CD4-positive, alpha-beta memory T cell (primary cell): ENCODE measurements around the gene MINDY4B. TPM values are rescaled to one million over a fixed set of nuclear protein-coding genes. Genes with fewer than 3 reads are reported as not detected.
A peak's percentile ranks its signal among the peaks of the same experiment; 100 is the strongest.

Experiments used
- CTCF ChIA-PET: fragments of 350-600 bp; sonication (Branson Sonifier 250); formaldehyde crosslinking; loops from one replicate; lab custom pipeline; 2021; ENCODE audit warnings: inconsistent platforms; ENCODE audit not compliant: partially characterized antibody; lab: Charles Lee
- POLR2A ChIA-PET: fragments of 350-600 bp; sonication (Branson Sonifier 250); formaldehyde crosslinking; loops from one replicate; lab custom pipeline; 2021; ENCODE audit not compliant: partially characterized antibody; lab: Charles Lee
- DNase-seq, 5 donors: peaks; one replicate each; pipeline versions ENCODE4 v3.0.0 to v3.0.0-alpha.2; 2020 to 2022; ENCODE audit warnings: mixed read lengths in 1 of 5
- H3K27ac ChIP-seq: one replicate; pipeline ENCODE4 v1.7.0; 2013; ENCODE audit warnings: low read depth, low read length
- H3K27me3 ChIP-seq: 2 replicates; pipeline ENCODE4 v1.7.0; 2013; ENCODE audit warnings: mild to moderate bottlenecking, low read length, moderate library complexity; ENCODE audit not compliant: insufficient read depth
- H3K36me3 ChIP-seq: 2 replicates; pipeline ENCODE4 v1.7.0; 2013; ENCODE audit warnings: mild to moderate bottlenecking, low read length, moderate library complexity; ENCODE audit not compliant: insufficient read depth
- H3K4me1 ChIP-seq: 2 replicates; pipeline ENCODE4 v1.7.0; 2013; ENCODE audit warnings: mild to moderate bottlenecking, low read length, moderate library complexity; ENCODE audit not compliant: insufficient read depth
- H3K4me3 ChIP-seq, 2 donors: one replicate each; pipeline ENCODE4 v1.7.0; 2013; ENCODE audit warnings: low read length in 2 of 2, mild to moderate bottlenecking in 1 of 2
- H3K9me3 ChIP-seq, 2 donors: one replicate each; pipeline ENCODE4 v1.7.0; 2013; ENCODE audit warnings: low read length in 2 of 2, control low read depth in 1 of 2; ENCODE audit not compliant: control insufficient read depth in 1 of 2
- H3K27ac Mint-ChIP-seq, 7 donors: one replicate each; pipeline ENCODE4 v1.8.0; 2020 to 2021; ENCODE audit warnings: mixed read lengths in 7 of 7, mild to moderate bottlenecking in 6 of 7, inconsistent platforms in 3 of 7, moderate library complexity in 3 of 7
- H3K27me3 Mint-ChIP-seq, 2 donors: one replicate each; pipeline ENCODE4 v1.8.0; 2020 to 2021; ENCODE audit warnings: mixed read lengths in 2 of 2
- H3K36me3 Mint-ChIP-seq, 2 donors: one replicate each; pipeline ENCODE4 v1.8.0; 2020 to 2021; ENCODE audit warnings: mixed read lengths in 2 of 2, inconsistent platforms in 1 of 2, mild to moderate bottlenecking in 1 of 2
- H3K4me1 Mint-ChIP-seq, 4 donors: one replicate each; pipeline ENCODE4 v1.8.0; 2020 to 2021; ENCODE audit warnings: mixed read lengths in 4 of 4, mild to moderate bottlenecking in 1 of 4
- H3K4me3 Mint-ChIP-seq, 8 donors: one replicate each; pipeline ENCODE4 v1.8.0; 2020 to 2021; ENCODE audit warnings: mixed read lengths in 8 of 8, mild to moderate bottlenecking in 7 of 8, moderate library complexity in 6 of 8, inconsistent platforms in 3 of 8
- H3K9me3 Mint-ChIP-seq, 8 donors: one replicate each; pipeline ENCODE4 v1.8.0; 2020 to 2021; ENCODE audit warnings: mixed read lengths in 8 of 8, mild to moderate bottlenecking in 5 of 8, inconsistent platforms in 3 of 8, moderate library complexity in 1 of 8
- intact Hi-C: fragments of 100-400 bp; cut with micrococcal nuclease; formaldehyde crosslinking; loops from one replicate; pipeline ENCODE4 v1.15.1; 2023
- polyA plus RNA-seq, 2 donors: library from polyadenylated mRNA; unstranded; fragments of 300-500 nt; fragmentation: Illumina TruSeq; gene quantifications; one replicate each; pipeline ENCODE4 v1.2.3, GENCODE V29; 2021
- total RNA-seq, 2 experiments: library from RNA; stranded (reverse); gene quantifications; one replicate each; pipeline ENCODE4 v1.2.3, GENCODE V29; 2021

Gene MINDY4B
- total and polyA plus RNA-seq, 4 experiments from 2014 or later, result not detected

- Histone ChIP-seq H3K27ac (no peak overlapping the region), H3K4me3 (no peak overlapping the region), H3K9me3 (no peaks in the 10 kb centered on the region), H3K4me1 (no peaks in the 10 kb centered on the region), H3K36me3 (no peaks in the 10 kb centered on the region), H3K27me3 (no peaks in the 10 kb centered on the region)
- no peak for DNase-seq
- ChIA-PET POLR2A (interaction anchor here (1.4 kb wide), 1 partner anchor 67 kb away, joined by 5 read pairs; the partner anchor contains the start of gene SIAH2), CTCF (interaction anchor here (1.9 kb wide), 1 partner anchor 43 kb away, joined by 6 read pairs; no protein-coding TSS in a partner anchor)
- H3K27ac Mint-ChIP-seq, result no peak overlapping the region
- intact Hi-C loops, result no loop called here
- H3K36me3 Mint-ChIP-seq, result no peaks in the 10 kb centered on the region
- H3K27me3 Mint-ChIP-seq, result peaks cover 3 to 12% of the 10 kb centered on the region in 2 donors
- H3K4me3 Mint-ChIP-seq, result no peak overlapping the region
- H3K9me3 Mint-ChIP-seq, result no peaks in the 10 kb centered on the region
- H3K4me1 Mint-ChIP-seq, result peaks cover 0 to 1% (median 0%) of the 10 kb centered on the region in 4 donors
Observed at GRCh38 chr3:150830745-150831144, 74.5 kb downstream of the MINDY4B start.

DNA sequence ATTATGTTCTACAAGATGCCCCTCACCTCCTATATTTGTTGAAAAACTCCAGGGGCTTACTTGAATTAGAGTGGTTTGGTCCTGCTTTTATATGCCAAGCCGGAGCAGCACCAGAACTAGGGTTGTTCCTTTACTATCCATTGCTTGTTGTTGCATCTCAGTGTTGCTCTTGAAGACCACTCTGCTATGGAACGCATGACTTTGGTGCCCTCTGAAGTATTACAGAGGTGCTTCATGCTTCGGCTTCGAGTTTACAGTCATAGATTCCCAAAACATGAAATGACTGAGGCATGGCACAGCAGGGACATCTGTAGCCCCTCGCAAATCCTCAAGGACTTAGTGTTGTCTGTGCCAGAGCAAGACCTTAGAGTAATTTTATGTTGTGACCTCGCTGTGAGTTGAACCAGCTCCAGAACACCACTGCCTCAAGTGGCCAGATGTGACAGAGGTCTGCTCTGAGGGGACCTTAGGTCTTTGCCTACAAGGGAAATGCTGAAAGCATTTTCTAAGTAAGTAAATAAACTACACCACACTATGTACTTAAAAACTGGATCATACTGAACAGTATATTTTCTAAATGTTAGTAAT, 75.1 kb downstream of the MINDY4B start:
- POLR2A ChIA-PET, result interaction anchor here (1.4 kb wide), 1 partner anchor 67 kb away, joined by 5 read pairs; the partner anchor contains the start of gene SIAH2
- H3K9me3 Mint-ChIP-seq, result no peaks in the 10 kb centered on the region
- H3K27me3 Mint-ChIP-seq, result peaks cover 3 to 12% of the 10 kb centered on the region in 2 donors
- H3K27ac Mint-ChIP-seq, result no peak overlapping the region
- Histone ChIP-seq H3K4me3 (no peak overlapping the region), H3K4me1 (no peaks in the 10 kb centered on the region), H3K27ac (no peak overlapping the region), H3K36me3 (no peaks in the 10 kb centered on the region), H3K27me3 (no peaks in the 10 kb centered on the region), H3K9me3 (no peaks in the 10 kb centered on the region)
- peak in 1 of 5 donors; percentile 7 for DNase-seq
- no peak overlapping the region for H3K4me3 Mint-ChIP-seq
- CTCF ChIA-PET, result interaction anchor here (1.9 kb wide), 1 partner anchor 42 kb away, joined by 6 read pairs; no protein-coding TSS in a partner anchor
- no peaks in the 10 kb centered on the region for H3K36me3 Mint-ChIP-seq
- H3K4me1 Mint-ChIP-seq, result peaks cover 0 to 1% (median 0%) of the 10 kb centered on the region in 4 donors
- intact Hi-C loops, result no loop called here

- Histone ChIP-seq H3K4me1 (no peaks in the 10 kb centered on the region), H3K27me3 (no peaks in the 10 kb centered on the region), H3K4me3 (no peak overlapping the region), H3K36me3 (no peaks in the 10 kb centered on the region), H3K9me3 (no peaks in the 10 kb centered on the region), H3K27ac (no peak overlapping the region)
- no peak for DNase-seq
- no peak overlapping the region for H3K27ac Mint-ChIP-seq
- ChIA-PET CTCF (no interaction called here), POLR2A (no interaction called here)
- peaks cover 3 to 12% of the 10 kb centered on the region in 2 donors for H3K27me3 Mint-ChIP-seq
- no peaks in the 10 kb centered on the region for H3K9me3 Mint-ChIP-seq
- no peak overlapping the region for H3K4me3 Mint-ChIP-seq
- no peaks in the 10 kb centered on the region for H3K4me1 Mint-ChIP-seq
- intact Hi-C loops, result no loop called here
- no peaks in the 10 kb centered on the region for H3K36me3 Mint-ChIP-seq
Observed at GRCh38 chr3:150829408-150829807, 75.8 kb downstream of the MINDY4B start.

DNA sequence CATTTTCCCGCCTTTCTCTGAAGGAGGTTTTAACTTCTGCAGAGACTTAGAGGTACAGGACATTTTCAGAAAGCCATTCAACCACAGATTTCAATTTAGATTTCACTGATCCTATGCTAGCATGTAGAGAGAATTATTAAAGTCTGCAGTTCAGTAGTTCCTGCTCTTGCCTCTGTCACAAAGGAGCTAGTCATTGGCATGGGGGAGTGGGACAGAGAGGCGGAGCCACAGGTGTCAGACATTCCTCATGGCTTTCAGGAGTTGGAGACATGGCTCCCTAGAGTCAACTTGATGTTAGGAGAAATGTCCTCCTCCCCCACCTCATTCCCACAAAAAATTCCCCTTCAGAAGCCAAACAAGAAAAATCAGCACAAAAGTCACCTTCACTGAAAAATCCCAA, 76.2 kb downstream of the MINDY4B start:
- H3K4me1 Mint-ChIP-seq, result no peaks in the 10 kb centered on the region
- H3K9me3 ChIP-seq, result no peaks in the 10 kb centered on the region
- ChIA-PET CTCF (no interaction called here), POLR2A (no interaction called here)
- no peaks in the 10 kb centered on the region for H3K27me3 ChIP-seq
- no peak overlapping the region for H3K27ac Mint-ChIP-seq
- DNase-seq, result no peak
- no peak overlapping the region for H3K4me3 Mint-ChIP-seq
- no peaks in the 10 kb centered on the region for H3K9me3 Mint-ChIP-seq
- intact Hi-C loops, result no loop called here
- H3K4me1 ChIP-seq, result no peaks in the 10 kb centered on the region
- peaks cover 3 to 12% of the 10 kb centered on the region in 2 donors for H3K27me3 Mint-ChIP-seq
- H3K27ac ChIP-seq, result no peak overlapping the region
- no peaks in the 10 kb centered on the region for H3K36me3 Mint-ChIP-seq
- no peaks in the 10 kb centered on the region for H3K36me3 ChIP-seq
- H3K4me3 ChIP-seq, result no peak overlapping the region

DNA sequence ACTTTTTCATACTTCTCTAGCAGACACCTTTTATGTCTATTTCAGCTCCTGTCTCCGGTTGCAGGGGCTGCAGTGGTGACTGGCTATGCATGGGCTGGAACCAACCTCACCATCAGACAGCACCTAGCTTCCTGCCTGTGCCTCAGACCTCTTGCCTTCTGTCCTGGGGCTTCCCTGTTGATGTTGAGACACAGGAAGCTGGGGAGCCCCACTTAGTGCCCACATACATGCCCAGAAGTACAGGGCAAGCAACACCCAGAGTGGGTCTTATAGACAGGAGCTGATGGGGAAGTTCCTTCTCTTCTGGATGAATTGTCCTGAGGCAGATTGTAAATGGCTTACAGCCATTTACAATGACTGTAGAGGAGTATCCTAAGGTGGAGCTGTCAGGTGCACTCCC, 77.0 kb downstream of the MINDY4B start:
- Mint-ChIP-seq H3K27ac (no peak overlapping the region), H3K27me3 (peaks cover 6 to 12% of the 10 kb centered on the region in 2 donors), H3K9me3 (no peaks in the 10 kb centered on the region), H3K4me3 (no peak overlapping the region), H3K36me3 (no peaks in the 10 kb centered on the region), H3K4me1 (no peaks in the 10 kb centered on the region)
- Histone ChIP-seq H3K27me3 (no peaks in the 10 kb centered on the region), H3K36me3 (no peaks in the 10 kb centered on the region), H3K4me3 (no peak overlapping the region), H3K9me3 (no peaks in the 10 kb centered on the region), H3K27ac (no peak overlapping the region), H3K4me1 (no peaks in the 10 kb centered on the region)
- intact Hi-C loops, result no loop called here
- ChIA-PET POLR2A (no interaction called here), CTCF (interaction anchor here (0.5 to 4.4 kb wide), 2 partner anchors 41 to 244 kb away, joined by 3 to 16 read pairs; no protein-coding TSS in a partner anchor)
- DNase-seq, result no peak

DNA sequence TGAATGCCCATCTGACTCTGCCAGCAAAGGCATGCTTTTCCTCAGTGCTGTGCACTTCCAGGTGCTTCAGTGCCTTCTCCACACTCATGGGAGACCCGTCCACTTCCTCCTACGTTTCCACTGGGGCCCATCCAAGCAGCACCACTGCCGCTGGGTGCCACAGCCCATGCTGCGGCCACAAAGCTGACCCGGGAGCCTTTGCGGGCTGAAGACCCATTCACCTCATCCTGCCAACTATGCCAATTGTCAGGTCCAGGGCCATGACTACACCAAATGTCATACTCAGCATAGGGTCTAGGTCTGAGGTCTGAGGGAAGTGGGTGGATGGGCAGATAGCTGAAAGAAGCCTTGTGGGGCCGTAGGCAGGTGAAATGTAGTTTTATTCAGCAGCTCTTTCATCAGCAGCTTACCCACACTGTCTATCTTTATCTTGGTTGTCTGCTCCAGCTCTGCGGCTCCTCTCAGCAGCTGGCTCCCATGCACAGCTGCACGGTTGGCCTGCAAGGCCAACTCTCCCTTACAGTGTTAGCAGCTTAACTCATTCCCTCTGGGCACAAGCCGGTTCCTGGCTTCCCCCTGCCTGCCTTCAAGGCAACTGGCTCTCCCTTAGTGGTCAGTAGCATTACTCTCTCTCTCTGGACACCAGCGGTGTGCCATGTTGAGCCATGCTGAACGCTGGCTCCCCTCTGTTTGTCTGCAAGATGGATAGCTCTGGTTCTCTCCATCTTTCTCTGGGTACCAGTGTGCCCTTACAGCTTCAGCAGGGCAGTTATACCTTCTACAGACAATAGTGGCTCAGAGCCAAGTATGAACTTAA, 78.6 kb downstream of the MINDY4B start:
- H3K9me3 Mint-ChIP-seq, result no peaks in the 10 kb centered on the region
- H3K36me3 ChIP-seq, result no peaks in the 10 kb centered on the region
- H3K27me3 Mint-ChIP-seq, result peaks cover 6 to 12% of the 10 kb centered on the region in 2 donors
- no peak overlapping the region for H3K27ac Mint-ChIP-seq
- no peaks in the 10 kb centered on the region for H3K4me1 Mint-ChIP-seq
- H3K4me1 ChIP-seq, result no peaks in the 10 kb centered on the region
- H3K9me3 ChIP-seq, result no peaks in the 10 kb centered on the region
- ChIA-PET CTCF (interaction anchor here (1.1 to 4.4 kb wide), 3 partner anchors 16 to 40 kb away, joined by 3 to 16 read pairs (median 8); no protein-coding TSS in a partner anchor), POLR2A (no interaction called here)
- no peaks in the 10 kb centered on the region for H3K36me3 Mint-ChIP-seq
- no peak for DNase-seq
- no peaks in the 10 kb centered on the region for H3K27me3 ChIP-seq
- H3K4me3 Mint-ChIP-seq, result peak overlapping the region in 1 of 8 donors; percentile 44
- intact Hi-C loops, result no loop called here
- no peak overlapping the region for H3K4me3 ChIP-seq
- no peak overlapping the region for H3K27ac ChIP-seq

- Mint-ChIP-seq H3K27ac (no peak overlapping the region), H3K9me3 (no peaks in the 10 kb centered on the region), H3K4me1 (no peaks in the 10 kb centered on the region), H3K27me3 (peaks cover 6 to 12% of the 10 kb centered on the region in 2 donors), H3K36me3 (no peaks in the 10 kb centered on the region), H3K4me3 (no peak overlapping the region)
- POLR2A ChIA-PET, result no interaction called here
- no peaks in the 10 kb centered on the region for H3K36me3 ChIP-seq
- H3K4me3 ChIP-seq, result no peak overlapping the region
- CTCF ChIA-PET, result interaction anchor here (1.1 to 4.4 kb wide), 5 partner anchors 11 to 39 kb away, joined by 3 to 16 read pairs (median 3); no protein-coding TSS in a partner anchor
- H3K4me1 ChIP-seq, result no peaks in the 10 kb centered on the region
- no peak for DNase-seq
- no peak overlapping the region for H3K27ac ChIP-seq
- no peaks in the 10 kb centered on the region for H3K27me3 ChIP-seq
- H3K9me3 ChIP-seq, result no peaks in the 10 kb centered on the region
- intact Hi-C loops, result no loop called here
Observed at GRCh38 chr3:150825916-150826377, 79.3 kb downstream of the MINDY4B start.
